CD4-positive, alpha-beta memory T cell (primary cell): ENCODE data around the gene ARL2BP. TPM values are rescaled to one million over a fixed set of nuclear protein-coding genes. Genes with fewer than 3 reads are reported as not detected.
A peak's percentile ranks its signal among the peaks of the same experiment; 100 is the strongest.

Experiments
- CTCF ChIA-PET: fragments of 350-600 bp; sonication (Branson Sonifier 250); formaldehyde crosslinking; loops from one replicate; lab custom pipeline; 2021; ENCODE audit warnings: inconsistent platforms; ENCODE audit not compliant: partially characterized antibody; lab: Charles Lee
- POLR2A ChIA-PET: fragments of 350-600 bp; sonication (Branson Sonifier 250); formaldehyde crosslinking; loops from one replicate; lab custom pipeline; 2021; ENCODE audit not compliant: partially characterized antibody; lab: Charles Lee
- DNase-seq, 5 donors: peaks; one replicate each; pipeline versions ENCODE4 v3.0.0 to v3.0.0-alpha.2; 2020 to 2022; ENCODE audit warnings: mixed read lengths in 1 of 5
- H3K27ac ChIP-seq: one replicate; pipeline ENCODE4 v1.7.0; 2013; ENCODE audit warnings: low read depth, low read length
- H3K27me3 ChIP-seq: 2 replicates; pipeline ENCODE4 v1.7.0; 2013; ENCODE audit warnings: mild to moderate bottlenecking, low read length, moderate library complexity; ENCODE audit not compliant: insufficient read depth
- H3K36me3 ChIP-seq: 2 replicates; pipeline ENCODE4 v1.7.0; 2013; ENCODE audit warnings: mild to moderate bottlenecking, low read length, moderate library complexity; ENCODE audit not compliant: insufficient read depth
- H3K4me1 ChIP-seq: 2 replicates; pipeline ENCODE4 v1.7.0; 2013; ENCODE audit warnings: mild to moderate bottlenecking, low read length, moderate library complexity; ENCODE audit not compliant: insufficient read depth
- H3K4me3 ChIP-seq, 2 donors: one replicate each; pipeline ENCODE4 v1.7.0; 2013; ENCODE audit warnings: low read length in 2 of 2, mild to moderate bottlenecking in 1 of 2
- H3K9me3 ChIP-seq, 2 donors: one replicate each; pipeline ENCODE4 v1.7.0; 2013; ENCODE audit warnings: low read length in 2 of 2, control low read depth in 1 of 2; ENCODE audit not compliant: control insufficient read depth in 1 of 2
- H3K27ac Mint-ChIP-seq, 7 donors: one replicate each; pipeline ENCODE4 v1.8.0; 2020 to 2021; ENCODE audit warnings: mixed read lengths in 7 of 7, mild to moderate bottlenecking in 6 of 7, inconsistent platforms in 3 of 7, moderate library complexity in 3 of 7
- H3K27me3 Mint-ChIP-seq, 2 donors: one replicate each; pipeline ENCODE4 v1.8.0; 2020 to 2021; ENCODE audit warnings: mixed read lengths in 2 of 2
- H3K36me3 Mint-ChIP-seq, 2 donors: one replicate each; pipeline ENCODE4 v1.8.0; 2020 to 2021; ENCODE audit warnings: mixed read lengths in 2 of 2, inconsistent platforms in 1 of 2, mild to moderate bottlenecking in 1 of 2
- H3K4me1 Mint-ChIP-seq, 4 donors: one replicate each; pipeline ENCODE4 v1.8.0; 2020 to 2021; ENCODE audit warnings: mixed read lengths in 4 of 4, mild to moderate bottlenecking in 1 of 4
- H3K4me3 Mint-ChIP-seq, 8 donors: one replicate each; pipeline ENCODE4 v1.8.0; 2020 to 2021; ENCODE audit warnings: mixed read lengths in 8 of 8, mild to moderate bottlenecking in 7 of 8, moderate library complexity in 6 of 8, inconsistent platforms in 3 of 8
- H3K9me3 Mint-ChIP-seq, 8 donors: one replicate each; pipeline ENCODE4 v1.8.0; 2020 to 2021; ENCODE audit warnings: mixed read lengths in 8 of 8, mild to moderate bottlenecking in 5 of 8, inconsistent platforms in 3 of 8, moderate library complexity in 1 of 8
- intact Hi-C: fragments of 100-400 bp; cut with micrococcal nuclease; formaldehyde crosslinking; loops from one replicate; pipeline ENCODE4 v1.15.1; 2023
- polyA plus RNA-seq, 2 donors: library from polyadenylated mRNA; unstranded; fragments of 300-500 nt; fragmentation: Illumina TruSeq; gene quantifications; one replicate each; pipeline ENCODE4 v1.2.3, GENCODE V29; 2021
- total RNA-seq, 2 experiments: library from RNA; stranded (reverse); gene quantifications; one replicate each; pipeline ENCODE4 v1.2.3, GENCODE V29; 2021

ARL2BP gene
- total and polyA plus RNA-seq, 4 experiments from 2014 or later, result 48.0 to 181 (median 89.5) TPM

GRCh38 chr16:57282510-57283213, 37.6 kb downstream of the ARL2BP start:
- CTCF ChIA-PET, result interaction anchor here (1.1 kb wide), 1 partner anchor 10 kb away, joined by 3 read pairs; no protein-coding TSS in a partner anchor

DNA sequence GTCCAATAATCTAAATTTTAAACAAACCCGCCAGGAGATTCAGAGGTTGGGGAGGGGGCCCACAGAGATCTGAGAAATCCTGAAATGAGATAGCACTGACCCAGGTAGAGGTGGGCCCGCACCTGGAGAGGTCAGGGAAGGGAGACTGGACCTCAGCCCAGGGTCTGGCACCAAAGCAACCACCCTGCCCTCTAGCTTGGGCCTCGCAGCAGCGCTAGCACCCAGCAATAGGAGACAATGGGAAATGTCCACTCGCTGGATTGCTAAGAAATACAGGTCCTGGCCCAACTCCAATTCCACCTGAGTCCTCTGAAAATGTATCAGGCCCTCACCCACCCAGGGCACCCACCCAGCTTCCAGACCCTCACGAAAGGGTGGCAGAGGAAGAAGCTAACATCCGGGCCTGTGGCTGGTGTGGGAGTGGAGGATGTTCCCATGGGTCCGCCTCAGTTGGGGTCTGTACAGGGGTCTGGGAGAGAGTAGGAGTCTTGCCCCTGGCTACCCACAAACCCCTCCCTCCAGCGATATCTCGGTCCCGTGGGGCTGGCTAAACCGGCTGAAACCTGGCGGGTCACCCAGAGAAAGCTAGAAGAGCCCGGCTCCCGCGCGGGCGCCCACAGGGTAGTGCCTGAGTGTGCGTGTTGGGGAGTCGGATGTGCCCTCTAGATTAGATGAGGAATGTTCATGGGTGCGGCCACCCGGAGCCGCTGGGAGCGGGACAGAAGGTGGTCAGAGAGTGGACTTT, 38.3 kb downstream of the ARL2BP start:
- Histone ChIP-seq H3K36me3 (no peaks in the 10 kb centered on the region), H3K4me1 (peaks cover 39% of the 10 kb centered on the region), H3K27ac (no peak overlapping the region), H3K27me3 (no peaks in the 10 kb centered on the region), H3K9me3 (no peaks in the 10 kb centered on the region), H3K4me3 (no peak overlapping the region)
- ChIA-PET POLR2A (interaction anchor here (1.6 kb wide), 1 partner anchor 38 kb away, joined by 4 read pairs; the partner anchor contains the start of gene ARL2BP), CTCF (interaction anchor here (1.1 kb wide), 1 partner anchor 10 kb away, joined by 3 read pairs; no protein-coding TSS in a partner anchor)
- Mint-ChIP-seq H3K36me3 (no peaks in the 10 kb centered on the region), H3K4me1 (peaks cover 15 to 45% (median 27%) of the 10 kb centered on the region in 4 donors), H3K27me3 (peaks cover 7% of the 10 kb centered on the region in 2 donors), H3K9me3 (peaks cover 0 to 2% (median 0%) of the 10 kb centered on the region in 8 donors), H3K4me3 (peak overlapping the region; percentile 27 to 84 (median 70)), H3K27ac (peak overlapping the region in 2 of 7 donors; percentile 70 to 83)
- DNase-seq, result no peak
- intact Hi-C loops, result loop anchor here (5.0 kb wide), 1 partner anchor 36 kb away; the partner anchor contains the start of gene ARL2BP

More at GRCh38 chr16:57282510-57283213, 37.6 kb downstream of the ARL2BP start:
- no peak overlapping the region for H3K27ac ChIP-seq
- H3K4me1 ChIP-seq, result peaks cover 46% of the 10 kb centered on the region
- H3K27ac Mint-ChIP-seq, result peak overlapping the region in 3 of 7 donors; percentile 17 to 69 (median 22)
- peaks cover 21 to 52% (median 33%) of the 10 kb centered on the region in 4 donors for H3K4me1 Mint-ChIP-seq
- no peaks in the 10 kb centered on the region for H3K36me3 Mint-ChIP-seq
- no peaks in the 10 kb centered on the region for H3K36me3 ChIP-seq
- intact Hi-C loops, result loop anchor here (5.0 kb wide), 1 partner anchor 35 kb away; the partner anchor contains the start of gene ARL2BP
- no peaks in the 10 kb centered on the region for H3K27me3 ChIP-seq
- POLR2A ChIA-PET, result interaction anchor here (0.8 to 1.6 kb wide), 2 partner anchors 15 to 37 kb away, joined by 3 to 4 read pairs; partner anchors contain the start of gene ARL2BP
- H3K27me3 Mint-ChIP-seq, result peaks cover 7% of the 10 kb centered on the region in 2 donors
- no peaks in the 10 kb centered on the region for H3K9me3 ChIP-seq
- H3K4me3 ChIP-seq, result no peak overlapping the region
- H3K9me3 Mint-ChIP-seq, result peaks cover 0 to 2% (median 0%) of the 10 kb centered on the region in 8 donors
- DNase-seq, result no peak
- peak overlapping the region in 6 of 8 donors; percentile 15 to 77 (median 19) for H3K4me3 Mint-ChIP-seq

GRCh38 chr16:57283959-57284208, 38.8 kb downstream of the ARL2BP start:
- POLR2A ChIA-PET, result no interaction called here
- CTCF ChIA-PET, result no interaction called here

DNA sequence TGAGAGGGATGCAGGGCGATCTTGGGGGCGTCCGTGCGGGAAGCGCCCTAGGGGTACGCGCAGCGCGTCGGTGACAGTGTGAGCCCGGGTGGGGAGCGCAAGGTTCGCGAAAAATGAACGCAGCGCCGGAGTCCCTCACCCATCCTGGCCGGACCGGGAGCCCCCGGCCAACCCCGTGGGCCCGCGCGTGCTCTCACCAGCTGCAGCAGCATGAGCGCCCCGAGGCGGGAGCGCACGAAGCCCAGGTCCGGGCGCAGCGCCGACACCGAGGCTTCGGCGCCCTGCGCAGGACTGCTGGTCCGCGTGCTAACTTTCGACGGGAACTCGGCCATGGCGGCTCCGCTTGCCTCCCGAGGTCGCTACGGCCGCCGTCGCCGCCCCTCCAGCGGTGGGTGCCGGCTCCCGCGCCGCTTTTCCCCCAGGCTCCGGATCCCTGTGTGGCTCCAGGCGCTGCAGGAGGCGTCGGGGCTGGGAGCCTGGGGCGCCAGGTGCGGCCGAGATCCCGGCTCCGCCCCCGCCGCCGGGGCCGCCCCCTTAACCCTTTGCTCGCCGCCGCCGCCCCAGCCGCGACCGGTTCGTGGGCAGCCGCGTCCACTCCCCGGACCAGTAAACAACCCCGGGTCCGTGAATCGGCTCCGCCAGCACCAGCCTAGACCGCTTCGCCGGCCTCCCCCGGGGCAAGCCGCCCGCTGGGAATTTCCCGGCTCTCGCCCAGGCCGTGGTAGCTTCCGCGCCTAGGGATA, 39.3 kb downstream of the ARL2BP start, which contains the start of gene PLLP:
TSS of gene PLLP (minus strand) at position 464 of the 743 bp plus-strand sequence. CDS start at position 332, 132 bp downstream.
- Mint-ChIP-seq H3K27ac (peak within 1 kb of the TSS in 4 of 7 donors; percentile 32 to 83 (median 64)), H3K4me1 (peaks cover 14 to 40% (median 24%) of the 10 kb centered on the region in 4 donors), H3K9me3 (peaks cover 0 to 2% (median 0%) of the 10 kb centered on the region in 8 donors), H3K36me3 (no peaks in the 10 kb centered on the region), H3K4me3 (peak within 1 kb of the TSS; percentile 65 to 84 (median 76)), H3K27me3 (peaks cover 7% of the 10 kb centered on the region in 2 donors)
- no peaks in the 10 kb centered on the region for H3K27me3 ChIP-seq
- H3K4me1 ChIP-seq, result peaks cover 31% of the 10 kb centered on the region
- peak in 4 of 5 donors; percentile 27 to 48 (median 39) for DNase-seq
- no peaks in the 10 kb centered on the region for H3K36me3 ChIP-seq
- H3K27ac ChIP-seq, result no peak within 1 kb of the TSS
- peak within 1 kb of the TSS in 1 of 2 donors; percentile 54 for H3K4me3 ChIP-seq
- intact Hi-C loops, result loop anchor here (1.0 to 5.0 kb wide), 2 partner anchors 16 to 37 kb away; partner anchors contain the start of gene ARL2BP
- H3K9me3 ChIP-seq, result no peaks in the 10 kb centered on the region
- POLR2A ChIA-PET, result interaction anchor here (0.6 to 1.8 kb wide), 3 partner anchors 15 to 178 kb away, joined by 3 to 5 read pairs (median 5); partner anchors contain the start of genes ARL2BP and POLR2C
- CTCF ChIA-PET, result interaction anchor here (1.5 kb wide), 1 partner anchor 11 kb away, joined by 3 read pairs; no protein-coding TSS in a partner anchor

More at GRCh38 chr16:57283959-57284208, 38.8 kb downstream of the ARL2BP start:
- no peaks in the 10 kb centered on the region for H3K36me3 Mint-ChIP-seq
- Histone ChIP-seq H3K27ac (no peak overlapping the region), H3K36me3 (no peaks in the 10 kb centered on the region), H3K4me3 (peak overlapping the region in 1 of 2 donors; percentile 54), H3K9me3 (no peaks in the 10 kb centered on the region), H3K27me3 (no peaks in the 10 kb centered on the region), H3K4me1 (peaks cover 34% of the 10 kb centered on the region)
- peak overlapping the region in 3 of 7 donors; percentile 32 to 83 (median 70) for H3K27ac Mint-ChIP-seq
- intact Hi-C loops, result loop anchor here (1.0 to 5.0 kb wide), 2 partner anchors 16 to 37 kb away; partner anchors contain the start of gene ARL2BP
- DNase-seq, result no peak
- H3K9me3 Mint-ChIP-seq, result peaks cover 0 to 2% (median 0%) of the 10 kb centered on the region in 8 donors
- H3K4me3 Mint-ChIP-seq, result peak overlapping the region; percentile 27 to 84 (median 70)
- H3K27me3 Mint-ChIP-seq, result peaks cover 7% of the 10 kb centered on the region in 2 donors
- H3K4me1 Mint-ChIP-seq, result peaks cover 13 to 40% (median 24%) of the 10 kb centered on the region in 4 donors

GRCh38 chr16:57284952-57285363, 39.9 kb downstream of the ARL2BP start:
- CTCF ChIA-PET, result interaction anchor here (1.5 kb wide), 1 partner anchor 10 kb away, joined by 3 read pairs; no protein-coding TSS in a partner anchor
- H3K9me3 ChIP-seq, result no peaks in the 10 kb centered on the region
- Mint-ChIP-seq H3K4me1 (peaks cover 14 to 37% (median 21%) of the 10 kb centered on the region in 4 donors), H3K27ac (peak overlapping the region in 3 of 7 donors; percentile 12 to 57 (median 13)), H3K9me3 (peaks cover 0 to 2% (median 0%) of the 10 kb centered on the region in 8 donors), H3K36me3 (no peaks in the 10 kb centered on the region), H3K4me3 (peak overlapping the region; percentile 57 to 80 (median 66)), H3K27me3 (peaks cover 7% of the 10 kb centered on the region in 2 donors)
- H3K4me3 ChIP-seq, result peak overlapping the region in 1 of 2 donors; percentile 54
- intact Hi-C loops, result loop anchor here (1.0 to 5.0 kb wide), 2 partner anchors 15 to 38 kb away; partner anchors contain the start of gene ARL2BP
- peaks cover 25% of the 10 kb centered on the region for H3K4me1 ChIP-seq
- POLR2A ChIA-PET, result interaction anchor here (0.6 to 1.8 kb wide), 3 partner anchors 14 to 178 kb away, joined by 3 to 5 read pairs (median 5); partner anchors contain the start of genes ARL2BP and POLR2C
- no peak for DNase-seq
- H3K27ac ChIP-seq, result no peak overlapping the region
- H3K27me3 ChIP-seq, result no peaks in the 10 kb centered on the region
- no peaks in the 10 kb centered on the region for H3K36me3 ChIP-seq

DNA sequence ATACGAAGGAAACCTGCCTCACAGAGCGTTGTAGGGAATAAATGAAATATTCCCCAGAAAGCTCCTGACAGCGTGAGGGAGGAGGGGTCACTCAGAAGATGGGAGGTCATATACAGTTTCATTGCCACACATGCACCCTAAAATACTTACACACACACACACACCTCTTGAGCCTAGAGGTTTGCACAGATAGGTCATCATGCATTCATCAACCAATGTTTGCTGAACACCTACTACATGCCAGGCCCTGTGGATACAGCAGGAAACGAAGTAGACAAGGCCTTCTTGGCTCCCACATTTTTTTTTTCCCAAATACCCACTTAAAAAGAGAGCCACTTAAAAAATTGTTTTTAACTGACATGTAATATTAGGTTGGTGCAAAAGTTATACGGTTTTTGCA, 40.3 kb downstream of the ARL2BP start:
- Histone ChIP-seq H3K27me3 (no peaks in the 10 kb centered on the region), H3K27ac (no peak overlapping the region), H3K36me3 (no peaks in the 10 kb centered on the region), H3K4me3 (peak overlapping the region in 1 of 2 donors; percentile 54), H3K4me1 (peaks cover 21% of the 10 kb centered on the region), H3K9me3 (no peaks in the 10 kb centered on the region)
- H3K36me3 Mint-ChIP-seq, result no peaks in the 10 kb centered on the region
- DNase-seq, result no peak
- H3K27ac Mint-ChIP-seq, result peak overlapping the region in 2 of 7 donors; percentile 13 to 18
- ChIA-PET CTCF (interaction anchor here (1.5 kb wide), 1 partner anchor 10 kb away, joined by 3 read pairs; no protein-coding TSS in a partner anchor), POLR2A (interaction anchor here (0.6 to 1.8 kb wide), 3 partner anchors 14 to 177 kb away, joined by 3 to 5 read pairs (median 5); partner anchors contain the start of genes ARL2BP and POLR2C)
- H3K4me1 Mint-ChIP-seq, result peaks cover 10 to 32% (median 17%) of the 10 kb centered on the region in 4 donors
- intact Hi-C loops, result no loop called here
- H3K27me3 Mint-ChIP-seq, result peaks cover 7% of the 10 kb centered on the region in 2 donors
- peaks cover 0 to under 1% (median 0%) of the 10 kb centered on the region in 8 donors for H3K9me3 Mint-ChIP-seq
- peak overlapping the region; percentile 57 to 80 (median 66) for H3K4me3 Mint-ChIP-seq
